HEK293T (cell line): ENCODE results near the gene CDON.

Experiments used
- BHLHE40 ChIP-seq: fragments of 450-650 bp; IDR thresholded peaks from 2 replicates; pipeline ENCODE4 v1.6.1; 2016; ENCODE audit warnings: mild to moderate bottlenecking, moderate library complexity, borderline replicate concordance
- FOXM1 ChIP-seq: fragments of 450-650 bp; IDR thresholded peaks from 2 replicates; pipeline ENCODE4 v1.6.1; 2017; ENCODE audit warnings: mild to moderate bottlenecking, borderline replicate concordance
- SP1 ChIP-seq: fragments of 450-650 bp; IDR thresholded peaks from 2 replicates; pipeline ENCODE4 v1.6.1; 2017
- TARDBP ChIP-seq: fragments of 450-650 bp; IDR thresholded peaks from 2 replicates; pipeline ENCODE4 v1.6.1; 2016
- TF ChIP-seq, protein P1 (sequence below): fragments of 450-650 bp; IDR thresholded peaks from 2 replicates; pipeline ENCODE4 v1.6.1; 2016

DNA sequence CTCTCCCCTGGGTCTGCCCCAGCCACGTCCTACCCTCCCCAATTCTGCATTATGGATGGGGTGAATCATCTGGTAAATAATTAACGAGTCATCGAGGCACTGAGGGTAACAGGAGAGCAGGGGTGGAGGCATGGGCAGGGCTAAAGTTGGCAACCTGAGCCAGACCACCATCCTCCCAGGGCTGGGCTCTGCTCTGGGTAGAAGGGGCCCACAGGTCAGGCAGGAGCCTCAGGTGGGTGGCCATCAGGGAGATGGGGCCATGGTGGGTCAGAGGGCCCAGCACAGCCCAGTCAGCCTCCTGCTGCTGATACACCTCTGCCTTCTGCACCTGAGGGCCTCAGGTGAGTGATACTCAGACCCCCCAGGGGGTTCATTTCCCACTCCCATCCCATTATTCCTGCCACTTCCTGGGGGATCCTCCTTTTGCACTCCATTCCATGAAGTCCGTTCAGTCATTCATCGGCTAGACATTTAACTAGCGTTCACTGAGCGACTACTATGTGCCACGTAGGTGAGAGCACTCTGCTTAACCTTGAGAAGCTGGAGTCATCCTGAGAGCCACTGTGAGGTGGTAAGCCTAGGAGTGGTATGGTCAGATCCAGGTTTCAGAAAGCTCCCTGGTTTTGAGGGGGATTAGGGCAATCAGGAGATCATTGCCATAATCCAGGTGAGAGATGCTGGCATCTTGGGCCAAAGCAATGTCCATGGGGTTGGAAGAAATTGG, 116.7 kb downstream of the CDON start, which contains the start of gene VSIG10L2:
- TF ChIP-seq TARDBP (no peak), FOXM1 (no peak), SP1 (no peak), BHLHE40 (no peak)
- TF ChIP-seq, protein P1, sequence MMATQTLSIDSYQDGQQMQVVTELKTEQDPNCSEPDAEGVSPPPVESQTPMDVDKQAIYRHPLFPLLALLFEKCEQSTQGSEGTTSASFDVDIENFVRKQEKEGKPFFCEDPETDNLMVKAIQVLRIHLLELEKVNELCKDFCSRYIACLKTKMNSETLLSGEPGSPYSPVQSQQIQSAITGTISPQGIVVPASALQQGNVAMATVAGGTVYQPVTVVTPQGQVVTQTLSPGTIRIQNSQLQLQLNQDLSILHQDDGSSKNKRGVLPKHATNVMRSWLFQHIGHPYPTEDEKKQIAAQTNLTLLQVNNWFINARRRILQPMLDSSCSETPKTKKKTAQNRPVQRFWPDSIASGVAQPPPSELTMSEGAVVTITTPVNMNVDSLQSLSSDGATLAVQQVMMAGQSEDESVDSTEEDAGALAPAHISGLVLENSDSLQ, result no peak
